IMR-90 (cell line): ENCODE data around the gene CDH13. TPM values are rescaled to one million over a fixed set of nuclear protein-coding genes. Genes with fewer than 3 reads are reported as not detected.

Experiments used
- ATAC-seq: fragments of 200-7000 bp; cut with Tn5 transposase; 2 replicates; pipeline ENCODE4 v1.9.1; 2020; ENCODE audit warnings: low read depth, mild to moderate bottlenecking, moderate library complexity
- BruUV-seq: library from RNA; stranded (reverse); fragments of 400-500 nt; replicated peaks from 2 replicates; lab custom pipeline; 2021; lab: Mats Ljungman, UMichigan
- CTCF ChIA-PET: fragments of 300-600 bp; formaldehyde crosslinking; extraction: SDS; loops from one replicate; lab custom pipeline; 2021; ENCODE audit warnings: antibody characterized with exemption; lab: Yijun Ruan, JAX
- POLR2A ChIA-PET: fragments of 300-600 bp; sonication (Branson Sonifier 250); formaldehyde crosslinking; loops from one replicate; lab custom pipeline; 2022; ENCODE audit warnings: antibody characterized with exemption; ENCODE audit not compliant: unreplicated experiment; lab: Charles Lee
- DNase-seq: peaks from one replicate; pipeline ENCODE4 v3.0.0; 2013
- H2AFZ ChIP-seq: replicated peaks from 2 replicates; pipeline ENCODE3; 2013; ENCODE audit warnings: low read length, mild to moderate bottlenecking; ENCODE audit not compliant: poor library complexity
- H2AK5ac ChIP-seq: 2 replicates; pipeline ENCODE4 v1.6.1; 2013; ENCODE audit warnings: low read depth, low read length, inconsistent platforms
- H2AK9ac ChIP-seq: replicated peaks from 2 replicates; pipeline ENCODE3; 2013; ENCODE audit warnings: mild to moderate bottlenecking, low read depth, low read length, moderate library complexity; ENCODE audit not compliant: poor library complexity
- H2BK120ac ChIP-seq: 2 replicates; pipeline ENCODE4 v1.6.1; 2013; ENCODE audit warnings: low read depth, low read length, inconsistent platforms
- H2BK15ac ChIP-seq: 3 replicates; pipeline ENCODE4 v1.6.1; 2013; ENCODE audit warnings: low read depth, low read length, inconsistent platforms
- H2BK20ac ChIP-seq: 2 replicates; pipeline ENCODE4 v1.6.1; 2013; ENCODE audit warnings: low read depth, mild to moderate bottlenecking, inconsistent platforms, low read length, moderate library complexity
- H2BK5ac ChIP-seq: 2 replicates; pipeline ENCODE4 v1.6.1; 2013; ENCODE audit warnings: mild to moderate bottlenecking, low read depth, low read length, inconsistent platforms; ENCODE audit not compliant: poor library complexity, severe bottlenecking
- H3K14ac ChIP-seq: replicated peaks from 2 replicates; pipeline ENCODE4 v1.6.1; 2013; ENCODE audit warnings: low read depth, low read length, inconsistent platforms
- H3K18ac ChIP-seq: 2 replicates; pipeline ENCODE4 v1.6.1; 2013; ENCODE audit warnings: low read depth, low read length, control low read depth
- H3K23ac ChIP-seq: 2 replicates; pipeline ENCODE4 v1.6.1; 2013; ENCODE audit warnings: low read depth, low read length, inconsistent platforms
- H3K27ac ChIP-seq: 2 replicates; pipeline ENCODE4 v1.5.1; 2013; ENCODE audit warnings: mild to moderate bottlenecking, control low read depth, low read length; ENCODE audit not compliant: insufficient read depth
- H3K27me3 ChIP-seq: 2 replicates; pipeline ENCODE4 v1.6.1; 2013; ENCODE audit warnings: low read length; ENCODE audit not compliant: control insufficient read depth, insufficient read depth
- H3K36me3 ChIP-seq: 2 replicates; pipeline ENCODE4 v1.6.1; 2013; ENCODE audit warnings: low read length, mixed read lengths; ENCODE audit not compliant: control insufficient read depth, insufficient read depth
- H3K4ac ChIP-seq: 2 replicates; pipeline ENCODE4 v1.6.1; 2013; ENCODE audit warnings: low read depth, low read length, inconsistent platforms
- H3K4me1 ChIP-seq: 2 replicates; pipeline ENCODE4 v1.6.1; 2013; ENCODE audit warnings: low read length, mixed read lengths; ENCODE audit not compliant: control insufficient read depth, insufficient read depth
- H3K4me2 ChIP-seq: 2 replicates; pipeline ENCODE4 v1.6.1; 2013; ENCODE audit warnings: low read depth, mild to moderate bottlenecking, control low read depth, low read length, moderate library complexity
- H3K4me3 ChIP-seq: 2 replicates; pipeline ENCODE4 v1.5.1; 2013; ENCODE audit warnings: low read depth, mild to moderate bottlenecking, control low read depth, low read length, moderate library complexity; ENCODE audit not compliant: insufficient read depth
- H3K56ac ChIP-seq: 2 replicates; pipeline ENCODE4 v1.6.1; 2013; ENCODE audit warnings: low read length, inconsistent platforms; ENCODE audit not compliant: insufficient read depth; ENCODE audit errors: extremely low read depth
- H3K79me1 ChIP-seq, 2 experiments: 2 replicates each; pipeline ENCODE4 v1.6.1; 2013; ENCODE audit warnings: low read length in 2 of 2, inconsistent platforms in 1 of 2, low read depth in 1 of 2
- H3K9ac ChIP-seq: 2 replicates; pipeline ENCODE4 v1.6.1; 2013; ENCODE audit warnings: low read depth, low read length, control low read depth
- H3K9me1 ChIP-seq: 2 replicates; pipeline ENCODE4 v1.6.1; 2013; ENCODE audit warnings: low read length, inconsistent platforms; ENCODE audit not compliant: insufficient read depth
- H3K9me3 ChIP-seq: 2 replicates; pipeline ENCODE4 v1.6.1; 2013; ENCODE audit warnings: low read length; ENCODE audit not compliant: control insufficient read depth, insufficient read depth
- H4K20me1 ChIP-seq: 2 replicates; pipeline ENCODE4 v1.6.1; 2013; ENCODE audit warnings: low read length, inconsistent platforms; ENCODE audit not compliant: insufficient read depth
- H4K5ac ChIP-seq: 2 replicates; pipeline ENCODE4 v1.6.1; 2013; ENCODE audit warnings: mild to moderate bottlenecking, low read depth, low read length, control low read depth
- H4K8ac ChIP-seq, 2 experiments: 2 replicates each; pipeline ENCODE4 v1.6.1; 2013; ENCODE audit warnings: low read depth in 2 of 2, low read length in 2 of 2, control low read depth in 1 of 2, inconsistent platforms in 1 of 2
- H4K91ac ChIP-seq: 2 replicates; pipeline ENCODE4 v1.6.1; 2013; ENCODE audit warnings: low read depth, low read length, inconsistent platforms; ENCODE audit not compliant: insufficient read depth
- BHLHE40 ChIP-seq: fragments of 150-350 bp; IDR thresholded peaks from 2 replicates; pipeline ENCODE4 v1.6.1; 2016; ENCODE audit warnings: mild to moderate bottlenecking, low read depth, low read length
- CEBPB ChIP-seq: IDR thresholded peaks from 2 replicates; pipeline ENCODE4 v1.6.1; 2012; ENCODE audit warnings: low read depth, low read length, improper control_type of control experiment
- RAD21 ChIP-seq: IDR thresholded peaks from 2 replicates; pipeline ENCODE4 v1.6.1; 2012; ENCODE audit warnings: low read length, improper control_type of control experiment
- RFX5 ChIP-seq: IDR thresholded peaks from 2 replicates; pipeline ENCODE4 v1.8.0; 2012; ENCODE audit warnings: low read depth, mild to moderate bottlenecking, low read length, moderate library complexity
- WGBS, 2 experiments: methylation state at CpG; one replicate each; pipeline versions ENCODE4 v1.1.5 to v1.1.7; 2013; ENCODE audit warnings: missing lambda C conversion rate in 2 of 2; ENCODE audit not compliant: insufficient read length in 1 of 2; ENCODE audit errors: extremely low coverage in 2 of 2; 5-methylcytosine and 5-hydroxymethylcytosine counted together
- dilution Hi-C: fragments of 300-500 bp; cut with HindIII; formaldehyde crosslinking; loops from one replicate; pipeline ENCODE4 v1.14.3; 2018; ENCODE audit warnings: low sequenced_read_pairs; ENCODE audit not compliant: unreplicated experiment
- in situ Hi-C: fragments of 300-500 bp; cut with MboI; formaldehyde crosslinking; loops from 3 replicates; pipeline ENCODE4 v1.14.3; 2019; ENCODE audit warnings: low sequenced_read_pairs, inconsistent platforms, mixed read lengths
- intact Hi-C: fragments of 100-400 bp; cut with micrococcal nuclease; formaldehyde crosslinking; loops from 2 replicates; pipeline ENCODE4 v1.10.0; 2022
- polyA plus RNA-seq, 3 experiments: library from polyadenylated mRNA; depleted of rRNA; stranded (reverse); fragments of >200 nt; gene quantifications; 2 replicates each; pipeline ENCODE4 v1.2.3, GENCODE V29; 2012; ENCODE audit warnings: low replicate concordance in 1 of 3
- total RNA-seq: library from RNA; depleted of rRNA; stranded (reverse); fragments of >200 nt; gene quantifications from 2 replicates; pipeline ENCODE4 v1.2.3, GENCODE V29; 2012

The CDH13 gene
- total and polyA plus RNA-seq, 2 of the 4 experiments (the other 2 are of a cell fraction): 61.6 to 74.7 TPM

DNA sequence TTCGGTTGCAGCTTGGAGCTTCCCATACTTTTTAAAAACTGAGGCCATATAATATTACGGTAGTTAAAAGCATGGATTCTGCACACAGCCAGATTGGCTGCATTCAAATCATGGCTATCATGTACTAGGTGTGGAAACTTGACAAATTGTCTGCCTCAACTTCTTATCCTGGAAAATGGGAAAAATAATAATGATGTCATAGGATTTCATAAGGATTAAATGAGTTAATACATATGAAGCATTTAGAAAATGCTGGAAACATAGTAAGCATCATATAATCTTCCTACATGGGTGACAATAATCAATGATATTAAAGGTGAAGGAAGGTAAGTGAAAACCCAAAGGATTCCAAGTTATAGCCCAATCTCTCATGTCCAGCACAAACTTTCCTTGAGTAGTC is 592.5 kb downstream of the CDH13 start:
- no peak overlapping the region for H2BK120ac ChIP-seq
- ChIA-PET CTCF (no interaction called here), POLR2A (no interaction called here)
- H3K79me1 ChIP-seq: no peaks in the 10 kb centered on the region
- H3K4me1 ChIP-seq: no peaks in the 10 kb centered on the region
- no peak overlapping the region for H3K18ac ChIP-seq
- no peak overlapping the region for H3K9ac ChIP-seq
- DNase-seq: no peak
- no peak overlapping the region for H2AK9ac ChIP-seq
- no peak overlapping the region for H3K4me2 ChIP-seq
- WGBS, 2 experiments: no CpG with 5 or more reads among the region's 2 CpGs
- no TSS peak for BruUV-seq
- TF ChIP-seq BHLHE40: no peak
- no peak for TF ChIP-seq CEBPB
- no peak for TF ChIP-seq RAD21
- TF ChIP-seq RFX5: no peak
- no peak overlapping the region for H3K4ac ChIP-seq
- H4K5ac ChIP-seq: no peak overlapping the region
- no peak overlapping the region for H2BK20ac ChIP-seq
- H3K27ac ChIP-seq: no peak overlapping the region
- H2AK5ac ChIP-seq: no peak overlapping the region
- no peak overlapping the region for H2BK5ac ChIP-seq
- H3K27me3 ChIP-seq: no peaks in the 10 kb centered on the region
- intact Hi-C loops: loop anchor here (5.0 to 10.0 kb wide), 2 partner anchors 334 to 472 kb away; no protein-coding TSS in a partner anchor
- H4K20me1 ChIP-seq: peaks cover 3% of the 10 kb centered on the region; the same call in 1 of the 2 replicates
- H3K56ac ChIP-seq: no peak overlapping the region
- dilution Hi-C loops: no loop called here
- H2BK15ac ChIP-seq: no peak overlapping the region
- H3K23ac ChIP-seq: no peak overlapping the region
- in situ Hi-C loops: loop anchor here (5.0 to 10.0 kb wide), 2 partner anchors 594 to 957 kb away; partner anchors contain the start of gene CDH13
- H4K91ac ChIP-seq: no peak overlapping the region
- H3K4me3 ChIP-seq: no peak overlapping the region
- H3K14ac ChIP-seq: no peak overlapping the region
- peaks cover 3% of the 10 kb centered on the region; the same call in 1 of the 2 replicates for H3K9me1 ChIP-seq
- no peak overlapping the region for H4K8ac ChIP-seq
- H3K9me3 ChIP-seq: no peaks in the 10 kb centered on the region
- no peak for ATAC-seq
- H2AFZ ChIP-seq: no peak overlapping the region
- no peaks in the 10 kb centered on the region for H3K36me3 ChIP-seq
